PC-9 (cell line): Measurements from ENCODE around the gene FFAR3. TPM values are rescaled to one million over a fixed set of nuclear protein-coding genes. Genes with fewer than 3 reads are reported as not detected.
A peak's percentile ranks its signal among the peaks of the same experiment; 100 is the strongest.

Experiments
- BruUV-seq: library from RNA; stranded (reverse); fragments of 400-500 nt; replicated peaks from 2 replicates; lab custom pipeline; 2021; lab: Mats Ljungman, UMichigan
- CTCF ChIA-PET: fragments of 300-600 bp; sonication (Branson Sonifier 250); formaldehyde crosslinking; loops from one replicate; lab custom pipeline; 2022; ENCODE audit warnings: antibody characterized with exemption; lab: Charles Lee
- POLR2A ChIA-PET: fragments of 300-600 bp; sonication (Branson Sonifier 250); formaldehyde crosslinking; loops from one replicate; lab custom pipeline; 2022; ENCODE audit warnings: antibody characterized with exemption; ENCODE audit not compliant: unreplicated experiment; lab: Charles Lee
- DNase-seq, 2 experiments: peaks; one replicate each; pipeline versions ENCODE4 v3.0.0 to v3.0.0-alpha.2; 2015 to 2022; ENCODE audit warnings: mixed read lengths in 1 of 2
- H2AFZ ChIP-seq: fragments of 200-600 bp; sonication (generic); 2 replicates; pipeline ENCODE4 v1.8.1; 2017; ENCODE audit warnings: antibody characterized with exemption
- H3F3A ChIP-seq: fragments of 200-600 bp; sonication (generic); 2 replicates; pipeline ENCODE4 v1.8.1; 2017; ENCODE audit warnings: antibody characterized with exemption, mild to moderate bottlenecking, low read depth; ENCODE audit not compliant: insufficient read depth
- H3K27ac ChIP-seq: fragments of 200-600 bp; sonication (generic); 2 replicates; pipeline ENCODE4 v1.6.1; 2016; ENCODE audit warnings: mixed run types
- H3K27me3 ChIP-seq: fragments of 200-600 bp; sonication (generic); 2 replicates; pipeline ENCODE4 v1.6.1; 2016; ENCODE audit warnings: low read depth, mixed run types; ENCODE audit not compliant: insufficient read depth
- H3K36me3 ChIP-seq: fragments of 200-600 bp; sonication (generic); 2 replicates; pipeline ENCODE4 v1.6.1; 2016; ENCODE audit warnings: low read depth, mixed run types
- H3K4me1 ChIP-seq: fragments of 200-600 bp; sonication (generic); replicated peaks from 2 replicates; pipeline ENCODE4 v1.6.1; 2016; ENCODE audit warnings: mixed run types; ENCODE audit not compliant: insufficient read depth
- H3K4me2 ChIP-seq: fragments of 200-600 bp; sonication (generic); 2 replicates; pipeline ENCODE4 v1.6.1; 2017; ENCODE audit warnings: mixed run types
- H3K4me3 ChIP-seq: fragments of 200-600 bp; sonication (generic); 2 replicates; pipeline ENCODE4 v1.6.1; 2016; ENCODE audit warnings: mixed run types
- H3K79me2 ChIP-seq: fragments of 200-600 bp; sonication (generic); 2 replicates; pipeline ENCODE4 v1.6.1; 2017; ENCODE audit warnings: low read depth, mixed run types
- H3K9me2 ChIP-seq: fragments of 200-600 bp; sonication (generic); 2 replicates; pipeline ENCODE4 v1.8.1; 2017; ENCODE audit warnings: mild to moderate bottlenecking; ENCODE audit not compliant: insufficient read depth
- H3K9me3 ChIP-seq: fragments of 200-600 bp; sonication (generic); 2 replicates; pipeline ENCODE4 v1.8.1; 2016; ENCODE audit warnings: low read depth; ENCODE audit not compliant: insufficient read depth
- H4K20me1 ChIP-seq: fragments of 200-600 bp; sonication (generic); 2 replicates; pipeline ENCODE4 v1.8.1; 2017; ENCODE audit not compliant: insufficient read depth
- CTCF ChIP-seq: fragments of 200-600 bp; sonication (generic); conservative IDR thresholded peaks from 2 replicates; pipeline ENCODE4 v1.6.1; 2017; ENCODE audit warnings: mixed run types, antibody characterized with exemption, mild to moderate bottlenecking, moderate library complexity
- EZH2 ChIP-seq: fragments of 200-600 bp; sonication (generic); IDR thresholded peaks from 2 replicates; pipeline ENCODE4 v1.8.0; 2017; ENCODE audit warnings: antibody characterized with exemption, low read depth
- intact Hi-C: fragments of 100-400 bp; cut with micrococcal nuclease; formaldehyde crosslinking; loops from one replicate; pipeline ENCODE4 v1.10.0; 2022; ENCODE audit not compliant: unreplicated experiment
- total RNA-seq: library from RNA; stranded (reverse); gene quantifications from 2 replicates; pipeline ENCODE4 v1.2.3, GENCODE V29; 2021

FFAR3 gene
- total RNA-seq, 1 experiment from 2014 or later: not detected

GRCh38 chr19:35403116-35403760 lies 45.0 kb downstream of the FFAR3 start:
- H3K79me2 ChIP-seq: no peaks in the 10 kb centered on the region
- ChIA-PET POLR2A (no interaction called here), CTCF (interaction anchor here (0.6 kb wide), 3 partner anchors 159 to 292 kb away, joined by 3 to 7 read pairs (median 5); no protein-coding TSS in a partner anchor)
- no peaks in the 10 kb centered on the region for H3K36me3 ChIP-seq
- no peaks in the 10 kb centered on the region for H3K9me3 ChIP-seq
- no peak overlapping the region for H3K4me2 ChIP-seq
- no peaks in the 10 kb centered on the region for H3K4me1 ChIP-seq
- H3F3A ChIP-seq: no peaks in the 10 kb centered on the region
- H3K27ac ChIP-seq: no peak overlapping the region
- no peak overlapping the region for H2AFZ ChIP-seq
- TF ChIP-seq EZH2: no peak
- H3K9me2 ChIP-seq: no peaks in the 10 kb centered on the region
- peaks cover 47% of the 10 kb centered on the region for H3K27me3 ChIP-seq
- no peaks in the 10 kb centered on the region; the same call in 1 of the 2 replicates for H4K20me1 ChIP-seq
- intact Hi-C loops: no loop called here
- DNase-seq: no peak
- no TSS peak for BruUV-seq
- no peak overlapping the region for H3K4me3 ChIP-seq

GRCh38 chr19:35404879-35405622 lies 46.8 kb downstream of the FFAR3 start:
- H3K79me2 ChIP-seq: no peaks in the 10 kb centered on the region
- POLR2A ChIA-PET: no interaction called here
- H3K4me1 ChIP-seq: no peaks in the 10 kb centered on the region
- H3K4me3 ChIP-seq: no peak overlapping the region
- H3K36me3 ChIP-seq: no peaks in the 10 kb centered on the region
- no peak overlapping the region for H3K27ac ChIP-seq
- H3K27me3 ChIP-seq: peaks cover 50% of the 10 kb centered on the region
- no peak overlapping the region for H3K4me2 ChIP-seq
- H3K9me3 ChIP-seq: no peaks in the 10 kb centered on the region
- no TSS peak for BruUV-seq
- no peak overlapping the region for H2AFZ ChIP-seq
- no peaks in the 10 kb centered on the region; the same call in 1 of the 2 replicates for H4K20me1 ChIP-seq
- intact Hi-C loops: no loop called here
- no peaks in the 10 kb centered on the region for H3K9me2 ChIP-seq
- TF ChIP-seq EZH2: no peak
- no peak for TF ChIP-seq CTCF
- CTCF ChIA-PET: interaction anchor here (0.7 kb wide), 1 partner anchor 739 kb away, joined by 9 read pairs; no protein-coding TSS in a partner anchor
- peak; percentile 41 to 67 for DNase-seq
- H3F3A ChIP-seq: no peaks in the 10 kb centered on the region

GRCh38 chr19:35407619-35408018 lies 49.4 kb downstream of the FFAR3 start:
- Histone ChIP-seq H4K20me1 (no peaks in the 10 kb centered on the region; the same call in 1 of the 2 replicates), H3K27ac (no peak overlapping the region), H3K27me3 (peaks cover 68% of the 10 kb centered on the region), H3K9me2 (no peaks in the 10 kb centered on the region), H3K79me2 (no peaks in the 10 kb centered on the region), H3K36me3 (no peaks in the 10 kb centered on the region), H3K4me2 (no peak overlapping the region), H3K4me1 (no peaks in the 10 kb centered on the region), H2AFZ (no peak overlapping the region), H3F3A (no peaks in the 10 kb centered on the region), H3K4me3 (no peak overlapping the region), H3K9me3 (no peaks in the 10 kb centered on the region)
- CTCF ChIA-PET: no interaction called here
- no peak for DNase-seq
- POLR2A ChIA-PET: no interaction called here
- intact Hi-C loops: no loop called here
- BruUV-seq: no TSS peak
- TF ChIP-seq CTCF (no peak), EZH2 (no peak)
